ENCODE measurements around the gene ADCY2. TPM values are rescaled to one million over a fixed set of nuclear protein-coding genes. Genes with fewer than 3 reads are reported as not detected.

Gene ADCY2
- total and polyA plus RNA-seq, 2 of the 13 experiments (the other 11 are each of a cell fraction or from before 2014, with no cell fraction given) = not detected

DNA sequence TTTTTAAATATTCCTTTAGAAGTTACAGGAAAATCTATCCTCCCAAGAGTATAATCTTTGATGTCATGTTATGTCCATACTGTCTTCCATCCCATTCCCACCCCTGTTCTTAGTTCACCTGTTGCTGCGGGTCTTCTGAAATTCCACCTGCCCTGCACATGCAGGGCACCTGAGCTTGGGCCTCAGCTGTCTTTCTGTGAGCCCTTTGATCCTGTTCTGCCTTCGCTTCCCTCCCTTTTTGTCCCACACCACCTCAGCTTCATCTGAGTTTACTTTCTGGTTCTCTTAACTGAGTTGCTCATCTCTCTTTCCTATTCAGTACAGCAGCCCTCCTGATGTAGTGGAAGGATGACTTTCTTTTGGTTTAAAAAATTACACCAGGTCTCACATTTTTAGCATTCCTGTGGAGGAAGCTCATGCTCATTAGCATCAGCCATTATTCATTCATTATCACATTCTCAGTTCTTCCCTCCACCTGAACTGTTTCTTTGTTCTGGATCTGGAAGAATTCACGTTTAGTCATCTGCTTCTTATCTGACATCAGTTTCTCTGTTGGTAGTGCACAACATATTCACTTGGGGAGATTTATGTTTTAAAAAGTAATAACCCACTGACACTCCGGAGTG, 211.0 kb downstream of the ADCY2 start:
- in situ Hi-C loops (cut with HindIII; ENCODE audit: extremely low pct_ligation_motif_present, low pct_unique_long_range_greater_than_20kb) (no loop called here), intact Hi-C loops (cut with micrococcal nuclease; ENCODE audit: unreplicated experiment) (no loop called here)
- H3K4me1 ChIP-seq (ENCODE audit: insufficient read depth, low read length) = no peaks in the 10 kb centered on the region
- no peaks in the 10 kb centered on the region for H3K27me3 ChIP-seq (ENCODE audit: control insufficient read depth in 1 of 2, insufficient read depth in 2 of 2, low read length in 2 of 2)
- H3K9me3 ChIP-seq (ENCODE audit: low read length) = no peaks in the 10 kb centered on the region
- FAIRE-seq (no peak), DNase-seq (ENCODE audit: low spot score) (no peak), ATAC-seq (no peak)
- H3K27ac ChIP-seq (ENCODE audit: extremely low read length, insufficient read depth, low read length) = no peak overlapping the region
- 2% methylated on average over 4 of the region's 4 CpGs for WGBS (ENCODE audit: low lambda C conversion rate)
- no peak overlapping the region for H2AFZ ChIP-seq (ENCODE audit: low read length)
- no TSS peak for BruUV-seq (replicated peaks)
- no peaks in the 10 kb centered on the region for H3K36me3 ChIP-seq (replicated peaks in 1 of 2; ENCODE audit: control insufficient read depth in 1 of 2, insufficient read depth in 2 of 2, low read length in 2 of 2)
- H3K9ac ChIP-seq (ENCODE audit: insufficient read depth, low read depth, low read length) = no peak overlapping the region
- POLR2A ChIA-PET = no interaction called here
- H3K4me2 ChIP-seq (ENCODE audit: low read depth, low read length) = no peak overlapping the region
- H3K4me3 ChIP-seq (replicated peaks in 1 of 3; ENCODE audit: insufficient read depth in 1 of 3, low read depth in 2 of 3, low read length in 3 of 3) = no peak overlapping the region
- no peaks in the 10 kb centered on the region for H4K20me1 ChIP-seq (ENCODE audit: insufficient read depth, low read length)
- H3K79me2 ChIP-seq (ENCODE audit: insufficient read depth, low read length) = no peaks in the 10 kb centered on the region
- CTCF ChIA-PET (ENCODE audit: low intra/inter-chr PET ratio, low total read pairs) = no interaction called here
- TF ChIP-seq, protein P1, sequence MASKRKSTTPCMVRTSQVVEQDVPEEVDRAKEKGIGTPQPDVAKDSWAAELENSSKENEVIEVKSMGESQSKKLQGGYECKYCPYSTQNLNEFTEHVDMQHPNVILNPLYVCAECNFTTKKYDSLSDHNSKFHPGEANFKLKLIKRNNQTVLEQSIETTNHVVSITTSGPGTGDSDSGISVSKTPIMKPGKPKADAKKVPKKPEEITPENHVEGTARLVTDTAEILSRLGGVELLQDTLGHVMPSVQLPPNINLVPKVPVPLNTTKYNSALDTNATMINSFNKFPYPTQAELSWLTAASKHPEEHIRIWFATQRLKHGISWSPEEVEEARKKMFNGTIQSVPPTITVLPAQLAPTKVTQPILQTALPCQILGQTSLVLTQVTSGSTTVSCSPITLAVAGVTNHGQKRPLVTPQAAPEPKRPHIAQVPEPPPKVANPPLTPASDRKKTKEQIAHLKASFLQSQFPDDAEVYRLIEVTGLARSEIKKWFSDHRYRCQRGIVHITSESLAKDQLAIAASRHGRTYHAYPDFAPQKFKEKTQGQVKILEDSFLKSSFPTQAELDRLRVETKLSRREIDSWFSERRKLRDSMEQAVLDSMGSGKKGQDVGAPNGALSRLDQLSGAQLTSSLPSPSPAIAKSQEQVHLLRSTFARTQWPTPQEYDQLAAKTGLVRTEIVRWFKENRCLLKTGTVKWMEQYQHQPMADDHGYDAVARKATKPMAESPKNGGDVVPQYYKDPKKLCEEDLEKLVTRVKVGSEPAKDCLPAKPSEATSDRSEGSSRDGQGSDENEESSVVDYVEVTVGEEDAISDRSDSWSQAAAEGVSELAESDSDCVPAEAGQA (IDR thresholded peaks at IDR 0.05; ENCODE audit: low read depth) = no peak
- TF ChIP-seq, protein P1 (CRISPR knock-in tag; IDR thresholded peaks at IDR 0.05; ENCODE audit: borderline replicate concordance) = no peak
- TF ChIP-seq ERF (CRISPR knock-in tag; IDR thresholded peaks at IDR 0.05) (no peak), POLR2AphosphoS5 (IDR thresholded peaks at IDR 0.05; ENCODE audit: low read depth, low read length) (no peak), ZNF660 (CRISPR knock-in tag; IDR thresholded peaks at IDR 0.05; ENCODE audit: borderline replicate concordance, low read depth) (no peak), KDM2A (CRISPR knock-in tag; IDR thresholded peaks at IDR 0.05; ENCODE audit: borderline replicate concordance, low read depth) (no peak), ZNF562 (CRISPR knock-in tag; IDR thresholded peaks at IDR 0.05; ENCODE audit: borderline replicate concordance) (no peak)
- TF ChIP-seq, protein P2, sequence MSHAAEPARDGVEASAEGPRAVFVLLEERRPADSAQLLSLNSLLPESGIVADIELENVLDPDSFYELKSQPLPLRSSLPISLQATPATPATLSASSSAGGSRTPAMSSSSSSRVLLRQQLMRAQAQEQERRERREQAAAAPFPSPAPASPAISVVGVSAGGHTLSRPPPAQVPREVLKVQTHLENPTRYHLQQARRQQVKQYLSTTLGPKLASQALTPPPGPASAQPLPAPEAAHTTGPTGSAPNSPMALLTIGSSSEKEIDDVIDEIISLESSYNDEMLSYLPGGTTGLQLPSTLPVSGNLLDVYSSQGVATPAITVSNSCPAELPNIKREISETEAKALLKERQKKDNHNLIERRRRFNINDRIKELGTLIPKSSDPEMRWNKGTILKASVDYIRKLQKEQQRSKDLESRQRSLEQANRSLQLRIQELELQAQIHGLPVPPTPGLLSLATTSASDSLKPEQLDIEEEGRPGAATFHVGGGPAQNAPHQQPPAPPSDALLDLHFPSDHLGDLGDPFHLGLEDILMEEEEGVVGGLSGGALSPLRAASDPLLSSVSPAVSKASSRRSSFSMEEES (CRISPR knock-in tag; IDR thresholded peaks at IDR 0.05) = no peak
- TF ChIP-seq, protein P3, sequence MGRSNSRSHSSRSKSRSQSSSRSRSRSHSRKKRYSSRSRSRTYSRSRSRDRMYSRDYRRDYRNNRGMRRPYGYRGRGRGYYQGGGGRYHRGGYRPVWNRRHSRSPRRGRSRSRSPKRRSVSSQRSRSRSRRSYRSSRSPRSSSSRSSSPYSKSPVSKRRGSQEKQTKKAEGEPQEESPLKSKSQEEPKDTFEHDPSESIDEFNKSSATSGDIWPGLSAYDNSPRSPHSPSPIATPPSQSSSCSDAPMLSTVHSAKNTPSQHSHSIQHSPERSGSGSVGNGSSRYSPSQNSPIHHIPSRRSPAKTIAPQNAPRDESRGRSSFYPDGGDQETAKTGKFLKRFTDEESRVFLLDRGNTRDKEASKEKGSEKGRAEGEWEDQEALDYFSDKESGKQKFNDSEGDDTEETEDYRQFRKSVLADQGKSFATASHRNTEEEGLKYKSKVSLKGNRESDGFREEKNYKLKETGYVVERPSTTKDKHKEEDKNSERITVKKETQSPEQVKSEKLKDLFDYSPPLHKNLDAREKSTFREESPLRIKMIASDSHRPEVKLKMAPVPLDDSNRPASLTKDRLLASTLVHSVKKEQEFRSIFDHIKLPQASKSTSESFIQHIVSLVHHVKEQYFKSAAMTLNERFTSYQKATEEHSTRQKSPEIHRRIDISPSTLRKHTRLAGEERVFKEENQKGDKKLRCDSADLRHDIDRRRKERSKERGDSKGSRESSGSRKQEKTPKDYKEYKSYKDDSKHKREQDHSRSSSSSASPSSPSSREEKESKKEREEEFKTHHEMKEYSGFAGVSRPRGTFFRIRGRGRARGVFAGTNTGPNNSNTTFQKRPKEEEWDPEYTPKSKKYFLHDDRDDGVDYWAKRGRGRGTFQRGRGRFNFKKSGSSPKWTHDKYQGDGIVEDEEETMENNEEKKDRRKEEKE (IDR thresholded peaks at IDR 0.05) = no peak
